ENCODE data around the gene LTA. TPM values are rescaled to one million over a fixed set of nuclear protein-coding genes. Genes with fewer than 3 reads are reported as not detected.

LTA gene
- polyA plus RNA-seq, 1 donor (not counting 4 experiments of a cell fraction or from before 2014, with no cell fraction given): 0.04 TPM

DNA sequence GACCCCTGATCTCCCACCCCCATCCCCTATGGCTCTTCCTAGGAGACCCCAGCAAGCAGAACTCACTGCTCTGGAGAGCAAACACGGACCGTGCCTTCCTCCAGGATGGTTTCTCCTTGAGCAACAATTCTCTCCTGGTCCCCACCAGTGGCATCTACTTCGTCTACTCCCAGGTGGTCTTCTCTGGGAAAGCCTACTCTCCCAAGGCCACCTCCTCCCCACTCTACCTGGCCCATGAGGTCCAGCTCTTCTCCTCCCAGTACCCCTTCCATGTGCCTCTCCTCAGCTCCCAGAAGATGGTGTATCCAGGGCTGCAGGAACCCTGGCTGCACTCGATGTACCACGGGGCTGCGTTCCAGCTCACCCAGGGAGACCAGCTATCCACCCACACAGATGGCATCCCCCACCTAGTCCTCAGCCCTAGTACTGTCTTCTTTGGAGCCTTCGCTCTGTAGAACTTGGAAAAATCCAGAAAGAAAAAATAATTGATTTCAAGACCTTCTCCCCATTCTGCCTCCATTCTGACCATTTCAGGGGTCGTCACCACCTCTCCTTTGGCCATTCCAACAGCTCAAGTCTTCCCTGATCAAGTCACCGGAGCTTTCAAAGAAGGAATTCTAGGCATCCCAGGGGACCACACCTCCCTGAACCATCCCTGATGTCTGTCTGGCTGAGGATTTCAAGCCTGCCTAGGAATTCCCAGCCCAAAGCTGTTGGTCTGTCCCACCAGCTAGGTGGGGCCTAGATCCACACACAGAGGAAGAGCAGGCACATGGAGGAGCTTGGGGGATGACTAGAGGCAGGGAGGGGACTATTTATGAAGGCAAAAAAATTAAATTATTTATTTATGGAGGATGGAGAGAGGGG lies 1.4 kb downstream of the LTA start:
- Histone ChIP-seq H3K79me2 (ENCODE audit: control insufficient read depth, insufficient read depth, low read length) (no peaks in the 10 kb centered on the region), H4K20me1 (ENCODE audit: control insufficient read depth, extremely low read depth, insufficient read depth, low read length) (no peaks in the 10 kb centered on the region), H3K36me3 (ENCODE audit: control insufficient read depth in 2 of 2, extremely low read depth in 1 of 2, insufficient read depth in 2 of 2, low read length in 2 of 2) (no peaks in the 10 kb centered on the region), H3K9me1 (ENCODE audit: control insufficient read depth, extremely low read depth, insufficient read depth, low read length) (no peaks in the 10 kb centered on the region), H3K9me3 (ENCODE audit: control insufficient read depth, low read depth, low read length) (no peaks in the 10 kb centered on the region), H2AFZ (ENCODE audit: control insufficient read depth, low read length) (no peak overlapping the region), H3K9ac (ENCODE audit: control insufficient read depth, extremely low read depth, insufficient read depth, low read length) (no peak overlapping the region), H3K4me3 (ENCODE audit: control insufficient read depth in 2 of 3, extremely low read depth in 1 of 3, insufficient read depth in 2 of 3, low read depth in 1 of 3, low read length in 3 of 3) (no peak overlapping the region), H3K27ac (ENCODE audit: control insufficient read depth, insufficient read depth, low read length) (no peak overlapping the region), H3K4me2 (ENCODE audit: control insufficient read depth, extremely low read depth, insufficient read depth, low read depth, low read length) (no peak overlapping the region), H3K27me3 (ENCODE audit: control insufficient read depth, extremely low read depth, insufficient read depth, low read length) (no peaks in the 10 kb centered on the region), H3K4me1 (ENCODE audit: control insufficient read depth, extremely low read depth, insufficient read depth, low read length) (peaks cover 15% of the 10 kb centered on the region)
- dilution Hi-C loops (cut with MboI; ENCODE audit: extremely low pct_ligation_motif_present, low sequenced_read_pairs): no loop called here
- FAIRE-seq (no peak), DNase-seq (ENCODE audit: low read depth, low spot score) (no peak)
- TF ChIP-seq EZH2 (IDR thresholded peaks at IDR 0.05; ENCODE audit: low read length): no peak
- TF ChIP-seq, protein P1, sequence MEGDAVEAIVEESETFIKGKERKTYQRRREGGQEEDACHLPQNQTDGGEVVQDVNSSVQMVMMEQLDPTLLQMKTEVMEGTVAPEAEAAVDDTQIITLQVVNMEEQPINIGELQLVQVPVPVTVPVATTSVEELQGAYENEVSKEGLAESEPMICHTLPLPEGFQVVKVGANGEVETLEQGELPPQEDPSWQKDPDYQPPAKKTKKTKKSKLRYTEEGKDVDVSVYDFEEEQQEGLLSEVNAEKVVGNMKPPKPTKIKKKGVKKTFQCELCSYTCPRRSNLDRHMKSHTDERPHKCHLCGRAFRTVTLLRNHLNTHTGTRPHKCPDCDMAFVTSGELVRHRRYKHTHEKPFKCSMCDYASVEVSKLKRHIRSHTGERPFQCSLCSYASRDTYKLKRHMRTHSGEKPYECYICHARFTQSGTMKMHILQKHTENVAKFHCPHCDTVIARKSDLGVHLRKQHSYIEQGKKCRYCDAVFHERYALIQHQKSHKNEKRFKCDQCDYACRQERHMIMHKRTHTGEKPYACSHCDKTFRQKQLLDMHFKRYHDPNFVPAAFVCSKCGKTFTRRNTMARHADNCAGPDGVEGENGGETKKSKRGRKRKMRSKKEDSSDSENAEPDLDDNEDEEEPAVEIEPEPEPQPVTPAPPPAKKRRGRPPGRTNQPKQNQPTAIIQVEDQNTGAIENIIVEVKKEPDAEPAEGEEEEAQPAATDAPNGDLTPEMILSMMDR (optimal IDR thresholded peaks at IDR 0.05 in 1 of 3, IDR thresholded peaks at IDR 0.05 in 1 of 3, conservative IDR thresholded peaks at IDR 0.05 in 1 of 3; ENCODE audit: extremely low read depth in 1 of 3, insufficient read depth in 2 of 3, low read length in 3 of 3): no peak

DNA sequence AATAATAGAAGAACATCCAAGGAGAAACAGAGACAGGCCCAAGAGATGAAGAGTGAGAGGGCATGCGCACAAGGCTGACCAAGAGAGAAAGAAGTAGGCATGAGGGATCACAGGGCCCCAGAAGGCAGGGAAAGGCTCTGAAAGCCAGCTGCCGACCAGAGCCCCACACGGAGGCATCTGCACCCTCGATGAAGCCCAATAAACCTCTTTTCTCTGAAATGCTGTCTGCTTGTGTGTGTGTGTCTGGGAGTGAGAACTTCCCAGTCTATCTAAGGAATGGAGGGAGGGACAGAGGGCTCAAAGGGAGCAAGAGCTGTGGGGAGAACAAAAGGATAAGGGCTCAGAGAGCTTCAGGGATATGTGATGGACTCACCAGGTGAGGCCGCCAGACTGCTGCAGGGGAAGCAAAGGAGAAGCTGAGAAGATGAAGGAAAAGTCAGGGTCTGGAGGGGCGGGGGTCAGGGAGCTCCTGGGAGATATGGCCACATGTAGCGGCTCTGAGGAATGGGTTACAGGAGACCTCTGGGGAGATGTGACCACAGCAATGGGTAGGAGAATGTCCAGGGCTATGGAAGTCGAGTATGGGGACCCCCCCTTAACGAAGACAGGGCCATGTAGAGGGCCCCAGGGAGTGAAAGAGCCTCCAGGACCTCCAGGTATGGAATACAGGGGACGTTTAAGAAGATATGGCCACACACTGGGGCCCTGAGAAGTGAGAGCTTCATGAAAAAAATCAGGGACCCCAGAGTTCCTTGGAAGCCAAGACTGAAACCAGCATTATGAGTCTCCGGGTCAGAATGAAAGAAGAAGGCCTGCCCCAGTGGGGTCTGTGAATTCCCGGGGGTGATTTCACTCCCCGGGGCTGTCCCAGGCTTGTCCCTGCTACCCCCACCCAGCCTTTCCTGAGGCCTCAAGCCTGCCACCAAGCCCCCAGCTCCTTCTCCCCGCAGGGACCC lies 2.3 kb downstream of the LTA start:
- Histone ChIP-seq H3K9me1 (ENCODE audit: control insufficient read depth, extremely low read depth, insufficient read depth, low read length) (no peaks in the 10 kb centered on the region), H3K9ac (ENCODE audit: control insufficient read depth, extremely low read depth, insufficient read depth, low read length) (no peak overlapping the region), H3K4me3 (ENCODE audit: control insufficient read depth in 2 of 3, extremely low read depth in 1 of 3, insufficient read depth in 2 of 3, low read depth in 1 of 3, low read length in 3 of 3) (no peak overlapping the region), H3K4me1 (ENCODE audit: control insufficient read depth, extremely low read depth, insufficient read depth, low read length) (peaks cover 19% of the 10 kb centered on the region), H3K36me3 (ENCODE audit: control insufficient read depth in 2 of 2, extremely low read depth in 1 of 2, insufficient read depth in 2 of 2, low read length in 2 of 2) (no peaks in the 10 kb centered on the region), H4K20me1 (ENCODE audit: control insufficient read depth, extremely low read depth, insufficient read depth, low read length) (no peaks in the 10 kb centered on the region), H3K27ac (ENCODE audit: control insufficient read depth, insufficient read depth, low read length) (no peak overlapping the region), H3K9me3 (ENCODE audit: control insufficient read depth, low read depth, low read length) (no peaks in the 10 kb centered on the region), H3K79me2 (ENCODE audit: control insufficient read depth, insufficient read depth, low read length) (no peaks in the 10 kb centered on the region), H3K4me2 (ENCODE audit: control insufficient read depth, extremely low read depth, insufficient read depth, low read depth, low read length) (no peak overlapping the region), H2AFZ (ENCODE audit: control insufficient read depth, low read length) (no peak overlapping the region), H3K27me3 (ENCODE audit: control insufficient read depth, extremely low read depth, insufficient read depth, low read length) (no peaks in the 10 kb centered on the region)
- TF ChIP-seq, protein P1 (optimal IDR thresholded peaks at IDR 0.05 in 1 of 3, IDR thresholded peaks at IDR 0.05 in 1 of 3, conservative IDR thresholded peaks at IDR 0.05 in 1 of 3; ENCODE audit: extremely low read depth in 1 of 3, insufficient read depth in 2 of 3, low read length in 3 of 3): no peak
- TF ChIP-seq EZH2 (IDR thresholded peaks at IDR 0.05; ENCODE audit: low read length): no peak
- dilution Hi-C loops (cut with MboI; ENCODE audit: extremely low pct_ligation_motif_present, low sequenced_read_pairs): no loop called here
- no peak for DNase-seq (ENCODE audit: low read depth, low spot score)
- FAIRE-seq: no peak

Measured in keratinocyte (primary cell).